Epithelial cell of prostate (primary cell): ENCODE data around the gene TFAP2A.

Experiments used
- DNase-seq: peaks from one replicate; pipeline ENCODE4 v3.0.0-alpha.2; 2011; ENCODE audit warnings: low read depth, low spot score
- H3K27ac ChIP-seq: fragments of 450-650 bp; 2 replicates; pipeline ENCODE4 v1.5.1; 2017; ENCODE audit warnings: mild to moderate bottlenecking

The TFAP2A gene

DNA sequence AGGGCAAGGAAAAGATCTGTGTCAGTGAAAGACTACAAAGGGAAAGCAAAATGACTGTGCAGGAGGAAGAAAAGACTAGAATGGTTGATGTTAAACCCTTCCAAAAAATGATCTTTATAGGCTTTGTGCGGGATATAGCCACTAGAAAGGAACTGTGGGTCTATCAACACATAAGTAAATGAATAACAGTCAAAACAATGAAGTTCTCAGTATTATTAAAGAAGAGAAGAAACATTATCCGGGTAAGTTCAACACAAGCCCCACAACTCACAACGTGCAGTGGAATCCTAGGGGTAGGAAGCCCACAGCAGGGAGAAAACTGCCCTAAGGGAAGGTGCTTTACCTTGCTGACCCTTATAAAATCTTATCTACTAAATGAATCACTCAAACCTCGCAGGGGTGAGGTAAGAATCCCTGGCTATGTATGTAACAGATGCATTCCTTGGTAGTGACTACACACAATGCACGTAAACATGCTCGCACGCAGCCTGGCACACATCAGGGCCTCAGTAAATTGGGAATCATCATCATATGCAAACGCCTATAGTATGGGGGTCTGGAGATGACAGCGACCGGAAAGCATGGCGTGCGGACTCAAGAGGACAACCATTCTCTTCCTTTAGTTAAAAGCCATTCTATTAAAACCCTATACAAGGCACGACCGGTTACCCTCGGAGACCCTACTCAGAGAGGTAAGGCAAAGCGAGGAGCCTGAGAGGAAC lies 11.3 kb downstream of the TFAP2A start:
- DNase-seq: peak; percentile 97
- peak overlapping the region; percentile 97 for H3K27ac ChIP-seq

DNA sequence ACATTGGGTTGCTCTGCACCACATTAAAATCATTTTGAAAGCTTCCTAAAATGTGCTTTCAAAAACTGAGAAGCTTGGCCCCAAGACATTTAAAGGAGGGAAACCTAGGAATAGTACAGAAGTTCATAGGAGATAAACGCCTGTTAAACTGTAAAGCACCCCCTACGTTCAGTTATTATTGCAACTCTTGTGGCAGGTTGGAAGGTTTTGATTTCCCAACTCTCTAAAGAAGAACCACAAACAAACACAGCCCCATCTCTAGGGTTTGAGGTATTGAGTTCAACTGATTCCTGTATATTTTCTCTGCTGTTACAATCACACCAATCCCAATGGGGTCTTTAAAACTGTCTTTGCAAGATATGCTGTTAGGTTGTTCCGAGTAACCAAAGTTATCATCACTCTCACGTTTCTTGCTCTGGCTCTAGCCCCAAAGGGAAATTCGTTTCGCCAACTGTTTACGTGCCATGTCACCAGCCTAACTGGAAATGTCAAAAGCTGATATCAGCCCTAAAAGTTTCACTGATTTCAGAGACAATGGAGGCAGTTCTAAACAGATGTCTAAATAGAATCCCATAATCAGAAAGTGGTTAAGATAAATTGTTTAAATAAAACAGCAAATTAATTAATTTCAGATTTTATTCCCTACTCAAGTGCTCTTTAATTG lies 12.1 kb downstream of the TFAP2A start:
- peak overlapping the region; percentile 97 for H3K27ac ChIP-seq
- DNase-seq: no peak

GRCh38 chr6:10401632-10402223 lies 13.1 kb downstream of the TFAP2A start:
- H3K27ac ChIP-seq: peak overlapping the region; percentile 97

DNA sequence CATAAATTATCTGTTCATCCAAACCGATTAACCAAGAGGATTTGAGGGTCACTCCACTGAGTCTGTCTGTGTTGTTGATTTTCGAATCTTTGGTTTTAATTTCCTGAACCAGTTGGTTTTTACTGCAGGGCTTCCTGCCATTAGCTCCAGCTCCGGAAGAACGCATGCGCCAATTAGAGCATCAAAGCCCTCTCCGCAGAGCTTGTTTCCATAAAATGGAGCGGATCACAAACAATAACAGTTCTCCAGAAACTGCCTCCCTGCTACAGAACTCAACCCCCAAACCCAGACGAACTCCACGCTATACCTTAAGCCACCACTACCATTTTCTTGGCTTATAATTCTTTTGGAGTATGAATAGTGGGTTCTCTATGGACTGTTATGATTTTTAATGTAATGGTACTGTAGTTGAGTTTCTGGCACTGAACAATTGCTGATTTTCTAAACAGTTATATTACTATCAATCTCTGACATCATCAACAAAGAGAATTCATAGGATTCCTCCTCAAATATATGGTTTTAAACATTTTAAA lies 13.8 kb downstream of the TFAP2A start:
- peak overlapping the region; percentile 97 for H3K27ac ChIP-seq
- no peak for DNase-seq

More at GRCh38 chr6:10401632-10402223, 13.1 kb downstream of the TFAP2A start:
- no peak for DNase-seq

DNA sequence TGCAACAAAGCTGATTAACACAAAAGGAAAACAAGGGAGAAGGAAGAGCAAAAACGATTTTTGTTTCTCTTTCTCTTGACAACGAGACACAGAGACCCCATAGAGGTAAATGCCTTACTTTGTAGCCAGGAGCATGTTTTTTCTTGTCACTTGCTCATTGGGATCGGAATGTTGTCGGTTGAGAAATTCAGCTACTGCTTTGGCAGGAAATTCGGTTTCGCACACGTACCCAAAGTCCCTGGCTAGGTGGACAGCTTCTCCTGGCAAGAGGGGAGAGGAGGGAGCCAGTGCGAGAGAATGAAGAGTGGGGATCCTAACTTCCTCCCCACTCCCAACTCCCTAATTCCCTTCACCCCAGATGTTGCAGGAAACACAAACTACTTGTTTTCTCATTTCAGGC lies 14.5 kb downstream of the TFAP2A start:
- DNase-seq: peak; percentile 65
- H3K27ac ChIP-seq: peak overlapping the region; percentile 97

GRCh38 chr6:10399451-10399850 lies 15.4 kb downstream of the TFAP2A start:
- peak overlapping the region; percentile 97 for H3K27ac ChIP-seq
- DNase-seq: no peak

DNA sequence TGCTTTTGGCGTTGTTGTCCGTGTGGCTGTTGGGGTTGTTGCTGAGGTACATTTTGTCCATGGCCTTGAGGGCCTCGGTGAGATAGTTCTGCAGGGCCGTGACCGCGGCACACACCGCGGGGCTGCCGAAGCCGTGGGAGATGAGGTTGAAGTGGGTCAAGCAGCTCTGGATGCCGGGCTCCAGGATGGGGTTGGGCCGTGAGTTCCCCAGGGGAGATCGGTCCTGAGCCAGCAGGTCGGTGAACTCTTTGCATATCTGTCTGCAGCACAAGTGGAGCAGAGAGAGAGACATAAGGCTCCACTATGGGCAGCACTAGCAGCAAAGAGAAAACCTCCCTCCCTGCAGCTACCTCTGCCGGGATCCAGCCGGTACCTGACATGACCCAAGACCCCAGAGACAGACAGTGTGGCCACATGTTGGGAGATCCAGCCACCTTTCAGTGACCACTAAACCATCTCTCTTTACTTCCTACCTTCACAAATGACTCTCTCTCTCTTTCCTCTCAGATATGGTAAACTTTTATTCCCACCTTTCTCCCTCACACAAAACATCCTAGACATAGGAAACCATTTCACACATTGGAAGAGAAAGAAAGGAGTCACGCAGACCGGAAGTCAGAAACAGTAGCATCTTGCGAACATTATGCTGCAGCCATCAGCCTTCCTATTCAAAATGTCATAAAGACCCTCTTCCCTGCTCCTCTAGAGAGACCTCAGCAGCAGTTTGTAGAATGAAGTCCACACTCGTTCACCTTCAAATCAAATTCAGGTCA lies 16.2 kb downstream of the TFAP2A start:
- peak overlapping the region; percentile 97 for H3K27ac ChIP-seq
- no peak for DNase-seq

- DNase-seq: no peak
- peak overlapping the region; percentile 97 for H3K27ac ChIP-seq
Measured at GRCh38 chr6:10397756-10398445, 17.0 kb downstream of the TFAP2A start.

DNA sequence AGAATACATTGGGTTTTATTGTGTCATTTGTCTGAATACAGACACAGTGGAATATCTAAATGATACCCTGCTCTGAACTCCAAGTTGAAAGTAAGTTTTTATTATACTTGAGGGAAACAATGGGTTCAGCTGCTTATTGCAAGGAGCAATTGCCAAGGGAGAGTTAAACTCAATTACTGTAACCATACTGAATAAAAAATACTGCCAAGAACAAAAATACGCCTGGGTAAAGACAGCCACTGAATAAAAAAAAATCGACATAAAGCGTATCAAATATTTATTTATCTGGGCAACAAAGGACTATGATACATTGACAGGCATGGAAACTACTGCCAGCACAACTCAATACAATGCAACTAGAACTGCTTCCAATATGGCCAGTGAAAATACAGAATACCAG lies 18.1 kb downstream of the TFAP2A start:
- no peak for DNase-seq
- peak overlapping the region; percentile 97 for H3K27ac ChIP-seq

- H3K27ac ChIP-seq: peak overlapping the region; percentile 97
- DNase-seq: no peak
Measured at GRCh38 chr6:10395704-10396546, 18.9 kb downstream of the TFAP2A start.

DNA sequence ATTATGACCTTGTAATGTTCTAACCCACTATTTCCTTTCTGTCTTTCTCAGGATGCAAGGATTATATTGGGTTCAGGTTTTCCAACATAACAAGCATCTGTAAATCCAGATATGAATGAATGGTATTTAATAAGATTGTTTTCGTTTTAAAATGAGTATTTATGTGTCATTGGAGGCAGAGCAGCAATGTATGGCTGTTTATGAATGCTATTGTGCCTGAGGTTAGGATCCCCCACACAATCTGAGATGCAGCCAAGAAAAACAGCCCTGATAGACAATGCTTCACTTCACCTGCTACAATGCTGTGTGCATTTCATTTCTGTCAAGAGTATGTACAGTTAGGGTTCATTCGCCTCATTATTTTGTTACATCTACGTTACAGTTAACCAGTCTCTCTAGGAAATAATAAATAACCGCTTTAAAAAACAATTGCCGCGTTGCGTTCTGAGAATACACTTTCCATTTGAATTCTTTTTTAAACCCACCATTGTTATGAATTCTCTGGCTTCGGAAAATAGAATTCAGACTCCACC lies 19.6 kb downstream of the TFAP2A start:
- DNase-seq: no peak
- peak overlapping the region; percentile 97 for H3K27ac ChIP-seq

- DNase-seq: no peak
- H3K27ac ChIP-seq: no peak overlapping the region
Measured at GRCh38 chr6:10393544-10394225, 21.2 kb downstream of the TFAP2A start.

DNA sequence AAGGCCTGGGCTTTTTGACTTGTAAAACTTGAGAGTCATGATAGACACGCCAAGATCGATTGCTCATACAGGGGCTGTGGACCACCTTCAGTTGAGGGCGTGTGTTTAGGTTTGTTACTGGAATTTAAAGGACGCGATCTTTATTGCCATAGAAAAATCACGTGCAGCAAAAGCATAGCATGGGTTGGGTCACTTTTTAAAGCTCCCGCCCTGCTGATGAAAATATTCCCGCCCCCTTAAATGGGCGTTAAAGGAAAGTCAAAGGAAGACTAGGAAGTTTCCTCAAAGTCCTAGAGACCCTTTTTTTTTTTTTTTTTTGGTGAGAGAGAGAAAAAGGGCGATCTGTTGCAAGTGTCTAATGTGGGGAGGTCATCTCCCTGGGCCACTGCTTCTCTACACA lies 23.1 kb downstream of the TFAP2A start:
- no peak for DNase-seq
- no peak overlapping the region for H3K27ac ChIP-seq

DNA sequence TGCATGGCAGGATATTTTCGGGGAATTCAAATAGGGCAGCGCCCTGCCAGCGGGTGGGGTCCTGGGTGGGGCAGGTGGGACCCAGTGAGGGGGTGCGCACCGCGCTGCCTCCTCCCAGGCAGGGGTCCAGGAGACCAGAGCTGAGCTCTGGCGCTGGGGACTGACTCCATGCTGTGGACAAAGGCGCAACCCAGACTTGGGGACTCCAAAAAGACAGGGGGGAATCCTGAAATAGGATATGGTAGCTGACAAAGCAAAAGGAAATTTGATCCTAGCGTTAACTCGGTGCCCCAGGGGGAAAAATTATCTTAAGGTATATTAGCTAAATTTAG lies 23.6 kb downstream of the TFAP2A start:
- DNase-seq: no peak
- H3K27ac ChIP-seq: no peak overlapping the region

- no peak overlapping the region for H3K27ac ChIP-seq
- no peak for DNase-seq
Measured at GRCh38 chr6:10390495-10391298, 24.2 kb downstream of the TFAP2A start.

GRCh38 chr6:10389739-10390494 lies 25.0 kb downstream of the TFAP2A start:
- DNase-seq: no peak
- no peak overlapping the region for H3K27ac ChIP-seq
